ACHN (cell line): Measurements from ENCODE around the gene CBFA2T3.
A peak's percentile ranks its signal among the peaks of the same experiment; 100 is the strongest.

Experiments
- DNase-seq: peaks from one replicate; pipeline ENCODE4 v3.0.0-alpha.2; 2015
- in situ Hi-C: cut with HindIII; loops from 2 replicates; pipeline ENCODE4 v1.10.0; 2017; ENCODE audit warnings: low sequenced_read_pairs, low pct_ligation_motif_present, low pct_unique_long_range_greater_than_20kb

Gene CBFA2T3

GRCh38 chr16:88848557-88848956 lies 128.4 kb downstream of the CBFA2T3 start:
- in situ Hi-C loops = no loop called here
- DNase-seq = no peak

GRCh38 chr16:88847654-88848053 lies 129.4 kb downstream of the CBFA2T3 start:
- in situ Hi-C loops = no loop called here

DNA sequence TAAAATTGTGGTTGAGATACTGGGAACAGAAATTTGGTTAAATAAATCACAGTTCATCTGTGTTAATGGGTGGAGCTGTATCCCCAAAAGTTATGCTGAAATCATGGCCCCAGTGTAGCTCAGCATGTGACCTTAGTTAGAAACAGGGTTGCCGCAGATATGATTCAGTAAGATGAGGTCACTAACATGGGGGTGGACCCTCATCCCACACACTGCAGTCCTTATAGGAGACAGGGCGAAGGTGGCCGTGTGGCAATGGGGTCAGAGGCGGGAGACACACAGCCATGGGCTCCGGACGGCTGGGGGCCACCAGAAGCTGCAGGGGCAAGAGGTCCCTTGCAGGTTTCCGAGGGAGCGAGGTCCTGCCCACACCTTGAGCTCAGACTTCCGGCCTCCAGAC lies 130.9 kb downstream of the CBFA2T3 start:
- in situ Hi-C loops = no loop called here
- no peak for DNase-seq

More at GRCh38 chr16:88847654-88848053, 129.4 kb downstream of the CBFA2T3 start:
- no peak for DNase-seq

GRCh38 chr16:88844419-88845036 lies 132.5 kb downstream of the CBFA2T3 start:
- no peak for DNase-seq
- in situ Hi-C loops = no loop called here

DNA sequence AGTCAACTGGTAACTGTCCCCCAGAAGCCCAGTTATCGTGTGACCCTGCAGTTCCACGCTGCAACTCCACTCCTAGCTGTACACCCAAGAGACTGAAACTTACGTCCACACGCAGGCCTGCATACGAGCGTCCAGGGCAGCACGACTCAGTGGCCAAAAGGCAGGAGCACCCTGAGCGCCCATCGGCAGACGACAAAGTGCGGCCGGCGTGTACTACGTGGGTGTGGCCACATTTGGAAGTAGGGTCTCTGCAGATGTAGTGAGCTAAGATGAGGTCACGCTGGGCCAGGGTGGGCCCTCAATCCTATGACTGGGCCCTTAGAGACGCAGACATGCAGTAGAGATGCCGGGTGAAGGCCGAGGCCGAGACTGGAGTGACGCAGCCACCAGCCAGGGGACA lies 133.8 kb downstream of the CBFA2T3 start:
- in situ Hi-C loops = no loop called here

DNA sequence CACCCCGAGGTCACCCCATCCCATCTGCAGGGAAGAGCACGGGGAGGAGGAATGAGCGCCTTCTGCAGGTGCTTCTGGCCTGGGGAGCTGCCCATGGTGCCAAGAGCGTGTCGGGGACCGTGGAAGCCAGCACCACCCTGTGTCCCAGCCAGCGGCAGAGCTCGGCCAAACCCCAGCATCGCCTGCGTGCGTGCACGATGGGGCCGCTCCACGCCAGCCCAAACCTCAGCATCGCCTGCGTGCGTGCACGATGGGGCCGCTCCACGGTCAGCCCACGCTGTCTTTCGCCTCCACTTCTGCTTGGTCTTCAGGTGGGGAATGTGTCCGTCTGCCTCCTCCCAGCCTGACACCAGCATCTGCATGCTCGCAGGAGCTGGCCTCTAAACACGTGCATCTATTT lies 134.2 kb downstream of the CBFA2T3 start:
- in situ Hi-C loops = no loop called here
- DNase-seq = no peak

More for the DNA sequence above, 133.8 kb downstream of the CBFA2T3 start:
- no peak for DNase-seq

DNA sequence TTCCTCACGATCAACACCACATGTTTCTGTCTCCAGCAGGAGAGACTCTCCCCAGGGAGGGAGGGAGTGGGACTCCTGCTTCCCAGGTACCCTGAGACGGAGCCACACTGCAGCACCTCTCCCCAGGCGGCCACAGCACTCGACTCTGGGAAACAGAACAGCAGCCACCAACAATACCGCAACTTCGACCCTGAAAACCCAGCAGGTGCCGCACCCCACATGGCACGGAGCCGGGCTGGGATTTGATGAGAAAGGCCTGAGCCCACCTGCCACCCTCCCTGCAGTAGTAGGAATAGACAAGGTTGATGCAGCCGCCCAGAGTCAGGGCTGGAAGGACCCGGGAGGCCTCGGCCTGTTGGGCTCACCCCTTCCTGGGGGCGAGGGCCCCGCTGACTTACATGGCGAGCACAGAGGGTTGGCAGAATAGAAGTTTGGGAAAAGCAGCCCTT lies 134.7 kb downstream of the CBFA2T3 start:
- in situ Hi-C loops = no loop called here
- DNase-seq = no peak

DNA sequence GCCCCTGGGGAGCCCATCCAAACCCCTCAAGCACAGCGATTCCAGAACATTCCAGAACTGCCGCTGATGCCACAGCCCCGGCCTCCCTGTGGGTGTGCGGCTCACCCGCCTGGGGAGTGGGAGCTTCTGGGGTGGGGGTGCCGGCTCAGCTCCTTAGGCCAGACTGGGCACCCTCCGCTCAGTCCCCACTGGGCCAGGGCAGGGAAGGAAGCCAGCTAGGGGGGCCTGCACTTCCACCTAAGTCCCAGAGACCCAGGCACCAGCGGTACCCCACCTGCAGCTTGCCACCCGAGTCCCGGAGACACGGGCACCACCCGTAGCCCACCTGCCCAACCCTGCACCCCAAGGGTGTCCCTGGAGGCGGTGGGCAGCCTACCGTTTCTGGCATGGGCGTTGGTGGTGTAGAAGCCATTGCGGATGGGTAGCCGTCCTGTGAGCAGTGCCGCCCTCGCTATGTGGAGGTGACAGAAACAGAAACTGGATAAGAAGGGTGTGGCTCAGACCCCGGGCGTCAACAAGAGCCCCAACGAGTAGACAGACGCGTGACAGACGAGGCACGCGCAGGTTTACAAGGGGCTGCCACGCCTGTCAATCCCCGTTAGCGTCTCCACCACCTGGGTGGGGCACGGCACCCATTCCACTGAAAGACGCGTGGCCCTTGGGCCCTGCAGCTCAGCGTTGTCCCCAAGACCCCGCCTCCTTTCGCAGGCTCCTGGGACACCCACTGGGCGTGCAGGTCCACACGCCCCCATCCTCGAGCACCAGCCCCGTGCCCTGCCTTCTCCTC lies 135.3 kb downstream of the CBFA2T3 start:
- no peak for DNase-seq
- in situ Hi-C loops = no loop called here

DNA sequence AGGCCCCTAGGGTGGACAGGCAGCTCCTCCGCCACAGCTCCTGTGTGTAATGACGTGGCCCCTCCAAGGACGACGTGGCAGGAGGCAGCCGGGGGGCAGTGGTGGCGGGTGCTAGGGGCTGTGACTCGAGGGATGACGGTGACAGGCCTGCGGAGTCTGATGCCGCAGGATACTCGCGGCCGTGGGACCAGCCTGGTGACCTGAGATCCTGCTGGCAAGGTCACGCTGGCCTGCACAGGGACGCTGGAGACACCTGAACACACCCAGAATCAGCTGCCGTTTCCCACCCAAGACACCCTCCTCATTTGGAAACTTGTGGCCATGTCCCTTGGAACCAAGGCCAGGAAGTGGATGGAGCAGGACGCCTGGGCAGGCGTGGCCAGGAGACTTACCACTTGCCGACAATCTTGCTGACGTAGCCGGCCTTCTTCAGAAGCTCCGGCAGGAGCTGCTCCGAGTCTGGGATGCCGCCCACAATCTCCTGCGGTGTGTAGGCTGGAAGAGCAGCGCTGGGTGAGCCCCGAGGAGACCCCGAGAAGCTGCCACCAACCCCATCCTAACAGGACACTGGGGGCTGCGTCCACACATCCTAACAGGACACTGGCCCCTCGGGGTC lies 136.3 kb downstream of the CBFA2T3 start:
- in situ Hi-C loops = no loop called here
- no peak for DNase-seq

DNA sequence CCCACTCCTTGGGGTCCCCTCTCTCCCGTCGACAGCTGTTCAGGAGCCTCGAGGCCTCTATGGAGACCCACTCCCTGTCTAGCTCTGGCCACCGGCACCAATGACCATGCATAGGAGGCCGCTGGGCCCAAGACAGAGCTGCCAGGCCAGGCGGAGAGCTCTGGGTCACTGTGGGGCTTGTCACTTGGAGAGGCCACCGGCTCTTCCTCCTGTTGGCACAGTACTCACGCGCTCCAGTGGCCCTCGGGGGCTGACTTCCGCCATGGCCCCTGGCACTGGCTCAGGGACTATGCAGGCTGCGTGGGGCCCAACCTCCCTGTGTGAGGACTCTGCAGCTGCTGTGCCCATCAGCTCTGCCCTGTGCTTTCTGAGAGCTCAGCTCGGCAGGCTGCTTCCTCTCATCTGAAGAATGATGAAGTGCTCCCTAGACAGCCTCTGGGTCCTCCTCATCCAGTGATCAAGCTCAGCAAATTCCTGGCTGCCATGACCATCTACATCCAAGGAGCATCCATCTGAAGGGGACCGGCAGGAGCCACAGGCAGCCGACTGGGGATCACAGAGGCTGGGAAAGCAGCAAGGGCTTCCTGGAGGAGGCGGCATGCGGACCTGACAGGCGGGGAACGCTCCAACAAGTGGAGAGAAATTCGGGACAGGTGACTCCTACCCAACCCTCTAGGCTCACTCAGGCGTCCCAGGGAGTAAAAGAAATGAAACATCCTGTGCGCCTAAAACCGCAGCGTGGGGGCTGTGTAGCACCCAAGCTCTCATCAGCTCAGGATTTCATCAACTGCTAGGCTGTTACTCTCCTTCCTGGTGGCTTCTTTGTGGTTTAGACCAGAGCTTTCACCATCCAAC lies 137.0 kb downstream of the CBFA2T3 start:
- DNase-seq = no peak
- in situ Hi-C loops = no loop called here

DNA sequence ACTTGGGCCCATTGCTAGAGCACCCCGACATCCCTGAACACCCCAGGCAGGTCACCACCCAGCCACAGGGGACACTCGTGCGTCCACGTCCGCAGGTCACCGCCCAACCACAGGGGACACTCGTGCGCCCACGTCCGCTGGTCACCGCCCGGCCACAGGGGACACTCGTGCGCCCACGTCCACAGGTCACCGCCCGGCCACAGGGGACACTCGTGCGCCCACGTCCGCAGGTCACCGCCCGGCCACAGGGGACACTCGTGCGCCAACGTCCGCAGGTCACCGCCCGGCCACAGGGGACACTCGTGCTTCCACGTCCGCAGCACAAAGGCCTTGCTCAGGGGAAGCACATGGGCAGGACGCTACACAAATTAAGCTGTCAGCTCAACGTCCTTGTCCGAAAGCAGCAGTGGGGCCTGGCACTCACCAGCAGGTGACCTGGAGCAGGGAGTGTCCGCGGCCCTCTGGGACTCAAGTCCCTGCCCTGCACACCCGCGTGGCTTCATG lies 137.9 kb downstream of the CBFA2T3 start:
- DNase-seq = no peak
- in situ Hi-C loops = no loop called here

DNA sequence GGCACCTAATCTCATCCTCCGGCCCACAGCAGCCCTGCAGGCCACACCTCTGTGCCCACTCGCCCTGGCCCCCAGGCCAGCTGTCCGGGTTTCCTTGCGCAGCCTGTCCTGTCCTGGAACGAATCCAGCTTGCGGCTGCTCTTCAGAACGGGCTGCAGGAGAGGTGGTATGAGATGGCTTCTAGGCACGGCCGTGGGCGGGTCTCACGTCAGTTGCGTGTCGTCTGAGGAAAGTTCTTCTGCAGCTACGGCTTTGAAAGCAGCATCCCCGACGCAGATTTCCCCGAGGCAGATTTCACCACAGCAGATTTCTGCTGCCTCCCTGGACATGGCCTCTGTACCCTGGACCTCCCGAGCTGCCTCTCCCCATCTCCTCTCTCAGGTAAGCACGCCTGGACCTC lies 138.4 kb downstream of the CBFA2T3 start:
- in situ Hi-C loops = no loop called here
- DNase-seq = no peak

GRCh38 chr16:88837806-88838205 lies 139.2 kb downstream of the CBFA2T3 start:
- no peak for DNase-seq
- in situ Hi-C loops = no loop called here

- in situ Hi-C loops = no loop called here
- no peak for DNase-seq
These were observed 140.2 kb downstream of the CBFA2T3 start for GRCh38 chr16:88836791-88837190.

- DNase-seq = no peak
- in situ Hi-C loops = no loop called here
These were observed 141.2 kb downstream of the CBFA2T3 start for GRCh38 chr16:88835818-88836217.

- in situ Hi-C loops = no loop called here
These were observed 141.6 kb downstream of the CBFA2T3 start for GRCh38 chr16:88835383-88835782.

DNA sequence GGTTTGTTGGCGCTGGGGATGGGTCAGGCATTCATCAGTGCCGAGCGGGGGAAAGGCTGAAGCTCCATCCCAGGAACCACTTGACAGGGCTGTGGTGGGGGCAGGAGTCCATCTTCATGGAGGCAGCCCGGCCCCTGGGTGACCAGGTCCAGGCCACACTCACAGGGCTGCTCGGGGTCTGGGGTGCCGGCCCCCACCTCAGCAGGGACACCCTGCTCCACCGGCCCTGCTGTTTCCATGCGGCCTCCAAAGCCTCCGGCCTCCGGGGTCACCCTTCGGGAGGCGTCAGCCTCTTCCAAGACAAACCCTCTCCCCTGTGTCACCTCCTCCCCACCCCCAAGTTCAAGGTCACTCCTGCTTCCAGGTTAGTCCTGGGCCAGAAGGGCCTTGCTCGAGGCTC lies 142.3 kb downstream of the CBFA2T3 start:
- in situ Hi-C loops = no loop called here
- no peak for DNase-seq

More at GRCh38 chr16:88835383-88835782, 141.6 kb downstream of the CBFA2T3 start:
- DNase-seq = no peak

DNA sequence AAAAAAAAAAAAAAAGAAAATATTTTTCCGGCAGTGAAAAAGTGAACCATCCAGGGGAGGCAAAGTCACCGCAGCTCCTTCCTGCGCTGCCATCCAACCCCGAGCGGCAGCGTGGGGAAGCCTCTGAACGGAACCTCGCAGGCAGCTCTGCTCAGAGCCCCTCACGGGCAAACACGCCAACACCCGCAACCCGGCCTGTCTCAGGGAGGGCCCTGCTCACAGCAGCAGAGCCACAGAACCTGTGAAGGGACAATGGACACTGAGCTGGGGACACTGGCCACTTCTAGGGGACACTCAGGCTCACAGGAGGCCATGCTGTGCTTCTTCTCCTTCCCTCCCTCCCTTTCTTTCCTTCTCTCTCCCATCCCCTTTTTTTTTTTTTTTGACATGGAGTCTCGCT lies 143.9 kb downstream of the CBFA2T3 start:
- in situ Hi-C loops = no loop called here
- no peak for DNase-seq

GRCh38 chr16:88831838-88832237 lies 145.2 kb downstream of the CBFA2T3 start:
- in situ Hi-C loops = no loop called here
- peak; percentile 37 for DNase-seq
